Measurements from ENCODE around the gene PARP14. TPM values are rescaled to one million over a fixed set of nuclear protein-coding genes. Genes with fewer than 3 reads are reported as not detected.
"Not testable (repeated sequence)": the region's sequence is repeated elsewhere in the genome, so short reads cannot be mapped to it uniquely, and the experiment has no call there.

Gene PARP14
- total RNA-seq, 1 experiment from 2014 or later = 18.0 TPM

GRCh38 chr3:122671553-122671952, 9.1 kb upstream of the PARP14 start:
- DNase-seq = no peak
- Histone ChIP-seq H3K36me3 (no peaks in the 10 kb centered on the region), H3K27me3 (no peaks in the 10 kb centered on the region), H3K4me3 (no peak overlapping the region), H3K9me3 (no peaks in the 10 kb centered on the region)

- no peaks in the 10 kb centered on the region for H3K27me3 ChIP-seq
- no peaks in the 10 kb centered on the region for H3K36me3 ChIP-seq
- no peaks in the 10 kb centered on the region for H3K9me3 ChIP-seq
- no peak overlapping the region for H3K4me3 ChIP-seq
- no peak for DNase-seq
Observed at GRCh38 chr3:122674339-122674738, 6.3 kb upstream of the PARP14 start.

- H3K4me3 ChIP-seq = no peak overlapping the region
- no peaks in the 10 kb centered on the region for H3K27me3 ChIP-seq
- DNase-seq = no peak
- no peaks in the 10 kb centered on the region for H3K36me3 ChIP-seq
- no peaks in the 10 kb centered on the region for H3K9me3 ChIP-seq
Observed at GRCh38 chr3:122676759-122677158, 3.9 kb upstream of the PARP14 start.

- DNase-seq = no peak
- Histone ChIP-seq H3K27me3 (no peaks in the 10 kb centered on the region), H3K9me3 (no peaks in the 10 kb centered on the region), H3K36me3 (no peaks in the 10 kb centered on the region), H3K4me3 (no peak overlapping the region)
Observed at GRCh38 chr3:122677216-122677615, 3.4 kb upstream of the PARP14 start.

GRCh38 chr3:122678506-122678905, 2.1 kb upstream of the PARP14 start:
- no peak overlapping the region for H3K4me3 ChIP-seq
- no peaks in the 10 kb centered on the region for H3K9me3 ChIP-seq
- DNase-seq = no peak
- H3K36me3 ChIP-seq = no peaks in the 10 kb centered on the region; the same call in 1 of the 2 replicates
- H3K27me3 ChIP-seq = no peaks in the 10 kb centered on the region

- Histone ChIP-seq H3K36me3 (no peaks in the 10 kb centered on the region; the same call in 1 of the 2 replicates), H3K9me3 (no peaks in the 10 kb centered on the region), H3K27me3 (no peaks in the 10 kb centered on the region), H3K4me3 (peak overlapping the region; percentile 86)
- peak; percentile 84 for DNase-seq
Observed at GRCh38 chr3:122679085-122679881, 1.4 kb upstream of the PARP14 start.

GRCh38 chr3:122679882-122680474, 661 bp upstream of the PARP14 start:
- peak overlapping the region; percentile 86 for H3K4me3 ChIP-seq
- DNase-seq = no peak

GRCh38 chr3:122681284-122681973, 790 bp downstream of the PARP14 start:
- Histone ChIP-seq H3K4me3 (peak overlapping the region; percentile 86), H3K36me3 (peaks cover 5% of the 10 kb centered on the region), H3K9me3 (no peaks in the 10 kb centered on the region), H3K27me3 (no peaks in the 10 kb centered on the region)
- DNase-seq = no peak

More at GRCh38 chr3:122679882-122680474, 661 bp upstream of the PARP14 start:
- H3K9me3 ChIP-seq = no peaks in the 10 kb centered on the region
- H3K36me3 ChIP-seq = no peaks in the 10 kb centered on the region; the same call in 1 of the 2 replicates
- H3K27me3 ChIP-seq = no peaks in the 10 kb centered on the region

- Histone ChIP-seq H3K36me3 (peaks cover 10% of the 10 kb centered on the region), H3K9me3 (no peaks in the 10 kb centered on the region), H3K27me3 (no peaks in the 10 kb centered on the region), H3K4me3 (peak overlapping the region; percentile 86)
- no peak for DNase-seq
Observed at GRCh38 chr3:122681974-122682409, 1.4 kb downstream of the PARP14 start.

GRCh38 chr3:122682778-122683411, 2.3 kb downstream of the PARP14 start:
- not testable (repeated sequence) for DNase-seq, H3K9me3 ChIP-seq, H3K27me3 ChIP-seq, H3K4me3 ChIP-seq
- peaks cover 18% of the 10 kb centered on the region for H3K36me3 ChIP-seq

- no peak for DNase-seq
- H3K27me3 ChIP-seq = no peaks in the 10 kb centered on the region
- no peaks in the 10 kb centered on the region for H3K9me3 ChIP-seq
- H3K36me3 ChIP-seq = peaks cover 24% of the 10 kb centered on the region
- H3K4me3 ChIP-seq = no peak overlapping the region
Observed at GRCh38 chr3:122687298-122687697, 6.7 kb downstream of the PARP14 start.

GRCh38 chr3:122688996-122689395, 8.4 kb downstream of the PARP14 start:
- Histone ChIP-seq H3K27me3 (no peaks in the 10 kb centered on the region), H3K9me3 (no peaks in the 10 kb centered on the region), H3K36me3 (peaks cover 34% of the 10 kb centered on the region), H3K4me3 (no peak overlapping the region)
- peak; percentile 23 for DNase-seq

GRCh38 chr3:122689587-122689986, 8.9 kb downstream of the PARP14 start:
- DNase-seq = no peak
- no peaks in the 10 kb centered on the region for H3K9me3 ChIP-seq
- H3K27me3 ChIP-seq = no peaks in the 10 kb centered on the region
- H3K36me3 ChIP-seq = peaks cover 34% of the 10 kb centered on the region
- H3K4me3 ChIP-seq = no peak overlapping the region

GRCh38 chr3:122690096-122690495, 9.5 kb downstream of the PARP14 start:
- DNase-seq = no peak
- Histone ChIP-seq H3K9me3 (no peaks in the 10 kb centered on the region), H3K36me3 (peaks cover 35% of the 10 kb centered on the region), H3K4me3 (no peak overlapping the region), H3K27me3 (no peaks in the 10 kb centered on the region)

GRCh38 chr3:122691195-122691594, 10.6 kb downstream of the PARP14 start:
- Histone ChIP-seq H3K9me3 (no peaks in the 10 kb centered on the region), H3K27me3 (no peaks in the 10 kb centered on the region), H3K4me3 (no peak overlapping the region), H3K36me3 (peaks cover 35% of the 10 kb centered on the region)
- DNase-seq = peak; percentile 85

- no peaks in the 10 kb centered on the region for H3K27me3 ChIP-seq
- DNase-seq = no peak
- no peaks in the 10 kb centered on the region for H3K9me3 ChIP-seq
- H3K36me3 ChIP-seq = peaks cover 28% of the 10 kb centered on the region
- no peak overlapping the region for H3K4me3 ChIP-seq
Observed at GRCh38 chr3:122692674-122693073, 12.0 kb downstream of the PARP14 start.

- H3K36me3 ChIP-seq = peaks cover 30% of the 10 kb centered on the region
- no peak overlapping the region for H3K4me3 ChIP-seq
- H3K9me3 ChIP-seq = no peaks in the 10 kb centered on the region
- H3K27me3 ChIP-seq = no peaks in the 10 kb centered on the region
- DNase-seq = no peak
Observed at GRCh38 chr3:122694966-122695365, 14.3 kb downstream of the PARP14 start.

All from MG63 (cell line).